Anterior cingulate cortex (tissue), 58 donors: Measurements from ENCODE around the gene SEC63.
"Not testable (repeated sequence)": the region's sequence is repeated elsewhere in the genome, so short reads cannot be mapped to it uniquely, and the experiment has no call there.

ENCODE experiments used
- DNase-seq, 58 donors: peaks; one replicate each; lab custom pipeline; 2025; lab: John Stamatoyannopoulos, UW

Gene SEC63

GRCh38 chr6:107973594-107973993 lies 15.6 kb upstream of the SEC63 start:
- no peak for DNase-seq

GRCh38 chr6:107972413-107973096 lies 14.5 kb upstream of the SEC63 start:
- no peak for DNase-seq

GRCh38 chr6:107971181-107971580 lies 13.2 kb upstream of the SEC63 start:
- DNase-seq = no peak

- DNase-seq = no peak
These were observed 12.2 kb upstream of the SEC63 start for GRCh38 chr6:107970255-107970654.

- no peak for DNase-seq
These were observed 10.1 kb upstream of the SEC63 start for GRCh38 chr6:107968081-107968480.

- DNase-seq = no peak
These were observed 7.7 kb upstream of the SEC63 start for GRCh38 chr6:107965746-107966145.

GRCh38 chr6:107962723-107963122 lies 4.7 kb upstream of the SEC63 start:
- no peak for DNase-seq

GRCh38 chr6:107959392-107959791 lies 1.4 kb upstream of the SEC63 start:
- no peak for DNase-seq

- not testable (repeated sequence) for DNase-seq
These were observed 818 bp upstream of the SEC63 start for GRCh38 chr6:107958689-107959362.

GRCh38 chr6:107957308-107957908 lies 600 bp downstream of the SEC63 start:
- DNase-seq = peak in 34 of 58 donors; percentile 4 to 63 (median 42)

- no peak for DNase-seq
These were observed 1.3 kb downstream of the SEC63 start for GRCh38 chr6:107956586-107957307.

- DNase-seq = no peak
These were observed 1.8 kb downstream of the SEC63 start for GRCh38 chr6:107956181-107956580.

- DNase-seq = not testable (repeated sequence)
These were observed 4.1 kb downstream of the SEC63 start for GRCh38 chr6:107953858-107954414.

GRCh38 chr6:107943626-107944439 lies 14.2 kb downstream of the SEC63 start:
- no peak for DNase-seq

- no peak for DNase-seq
These were observed 15.9 kb downstream of the SEC63 start for GRCh38 chr6:107942142-107942541.

GRCh38 chr6:107941627-107942026 lies 16.4 kb downstream of the SEC63 start:
- no peak for DNase-seq

GRCh38 chr6:107941199-107941598 lies 16.8 kb downstream of the SEC63 start:
- no peak for DNase-seq

GRCh38 chr6:107936910-107937292 lies 21.1 kb downstream of the SEC63 start:
- not testable (repeated sequence) for DNase-seq

- DNase-seq = no peak
These were observed 21.7 kb downstream of the SEC63 start for GRCh38 chr6:107936162-107936909.
